ENCODE measurements around the gene KAZN. TPM values are rescaled to one million over a fixed set of nuclear protein-coding genes. Genes with fewer than 3 reads are reported as not detected.

The KAZN gene
- total RNA-seq, 2 donors from 2014 or later, result 1.1 to 2.2 TPM

DNA sequence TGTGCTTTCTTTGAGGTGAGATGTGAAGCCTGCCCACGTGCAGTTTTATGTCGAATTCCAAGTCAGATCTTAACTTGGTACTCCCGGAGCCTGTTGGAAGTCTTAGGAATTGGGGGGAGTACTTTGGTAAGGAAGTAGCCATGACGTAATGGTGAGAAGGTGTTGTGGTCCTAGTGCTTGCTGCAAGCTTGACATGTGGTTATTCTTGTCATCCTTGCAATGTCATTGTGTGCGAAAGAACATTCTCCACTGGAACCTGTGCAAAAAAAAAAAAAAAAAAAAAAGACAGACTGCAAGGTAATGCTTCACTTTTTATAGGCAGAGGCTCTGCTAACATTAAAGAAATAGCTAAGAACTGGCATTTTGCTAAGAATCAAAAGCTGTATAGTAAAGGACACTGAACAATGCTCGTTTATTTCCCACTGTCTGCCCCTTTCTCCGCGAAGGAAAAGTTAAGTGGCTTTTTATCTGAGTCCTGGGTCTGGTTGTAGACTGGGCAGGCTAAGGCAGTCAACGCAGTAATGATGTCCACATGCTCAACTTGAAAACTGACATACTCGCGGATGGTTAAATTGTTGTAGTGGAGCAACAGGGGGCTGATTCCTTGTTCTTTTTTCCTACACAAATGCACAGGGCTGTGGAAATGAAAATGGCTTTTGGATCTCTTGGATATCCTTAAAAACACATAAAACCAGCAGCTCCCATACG lies 2.1 kb downstream of the KAZN start:
- H3K36me3 Mint-ChIP-seq, result no peaks in the 10 kb centered on the region
- DNase-seq (ENCODE audit: low spot score in 2 of 2) (no peak), ATAC-seq (no peak)
- no peaks in the 10 kb centered on the region for H3K9me3 Mint-ChIP-seq
- H3K27ac Mint-ChIP-seq, result no peak overlapping the region

GRCh38 chr1:14602136-14602535 lies 3.7 kb downstream of the KAZN start:
- H3K9me3 Mint-ChIP-seq, result no peaks in the 10 kb centered on the region
- no peak overlapping the region for H3K27ac Mint-ChIP-seq
- ATAC-seq, result no peak
- no peaks in the 10 kb centered on the region for H3K36me3 Mint-ChIP-seq
- no peak for DNase-seq (ENCODE audit: low spot score in 2 of 2)

DNA sequence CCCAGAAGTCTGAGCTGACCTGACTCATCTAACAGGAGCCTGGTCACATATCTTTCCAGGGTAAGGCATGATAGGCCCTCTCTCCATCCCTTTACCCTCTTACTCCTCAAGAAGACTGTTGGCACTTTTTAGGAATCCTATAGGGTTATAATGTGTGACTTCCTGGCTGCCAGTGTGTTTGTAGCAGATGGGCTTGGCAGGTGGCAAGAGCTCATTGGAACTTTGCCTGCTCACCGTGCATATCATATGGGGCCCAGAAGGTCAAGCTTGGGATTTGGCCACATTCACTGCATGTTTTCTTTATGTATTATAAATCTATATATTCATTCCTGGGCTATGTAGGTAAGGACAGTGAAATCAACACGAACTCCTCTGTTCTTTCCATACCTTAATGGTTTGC lies 5.2 kb downstream of the KAZN start:
- ATAC-seq (no peak), DNase-seq (ENCODE audit: low spot score in 2 of 2) (no peak)
- H3K9me3 Mint-ChIP-seq, result no peaks in the 10 kb centered on the region
- no peaks in the 10 kb centered on the region for H3K36me3 Mint-ChIP-seq
- no peak overlapping the region for H3K27ac Mint-ChIP-seq

- Mint-ChIP-seq H3K27ac (no peak overlapping the region), H3K36me3 (no peaks in the 10 kb centered on the region), H3K9me3 (no peaks in the 10 kb centered on the region)
- no peak for ATAC-seq
- DNase-seq (ENCODE audit: low spot score in 2 of 2), result no peak
Measured at GRCh38 chr1:14604414-14604813, 5.9 kb downstream of the KAZN start.

GRCh38 chr1:14605945-14606344 lies 7.5 kb downstream of the KAZN start:
- no peak overlapping the region for H3K27ac Mint-ChIP-seq
- H3K36me3 Mint-ChIP-seq, result no peaks in the 10 kb centered on the region
- ATAC-seq (no peak), DNase-seq (ENCODE audit: low spot score in 2 of 2) (no peak)
- peaks cover 0 to 2% of the 10 kb centered on the region in 2 donors for H3K9me3 Mint-ChIP-seq

DNA sequence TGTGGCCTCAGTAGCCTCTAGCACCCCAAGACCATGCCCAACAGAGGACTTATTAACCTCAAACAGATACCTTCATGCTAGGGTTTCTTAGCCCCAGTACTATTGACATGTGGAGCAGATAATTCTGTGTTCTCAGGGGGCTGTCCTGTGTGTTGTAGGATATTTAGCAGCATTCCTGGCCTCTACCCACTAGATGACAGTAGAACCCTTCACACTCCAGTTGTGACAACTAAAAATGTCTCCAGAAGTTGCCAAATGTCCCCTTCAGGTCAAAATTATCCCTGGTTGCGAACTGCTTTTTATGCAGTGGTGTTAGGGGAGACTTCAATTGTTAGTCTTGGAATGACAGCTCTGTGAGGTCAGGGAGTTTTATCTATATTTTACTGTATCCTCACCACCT lies 8.1 kb downstream of the KAZN start:
- H3K27ac Mint-ChIP-seq, result no peak overlapping the region
- no peaks in the 10 kb centered on the region for H3K36me3 Mint-ChIP-seq
- ATAC-seq (no peak), DNase-seq (ENCODE audit: low spot score in 2 of 2) (no peak)
- H3K9me3 Mint-ChIP-seq, result peaks cover 0 to 2% of the 10 kb centered on the region in 2 donors

GRCh38 chr1:14607295-14607694 lies 8.8 kb downstream of the KAZN start:
- no peaks in the 10 kb centered on the region for H3K36me3 Mint-ChIP-seq
- DNase-seq (ENCODE audit: low spot score in 2 of 2), result no peak
- ATAC-seq, result no peak
- H3K9me3 Mint-ChIP-seq, result peaks cover 0 to 2% of the 10 kb centered on the region in 2 donors
- no peak overlapping the region for H3K27ac Mint-ChIP-seq

DNA sequence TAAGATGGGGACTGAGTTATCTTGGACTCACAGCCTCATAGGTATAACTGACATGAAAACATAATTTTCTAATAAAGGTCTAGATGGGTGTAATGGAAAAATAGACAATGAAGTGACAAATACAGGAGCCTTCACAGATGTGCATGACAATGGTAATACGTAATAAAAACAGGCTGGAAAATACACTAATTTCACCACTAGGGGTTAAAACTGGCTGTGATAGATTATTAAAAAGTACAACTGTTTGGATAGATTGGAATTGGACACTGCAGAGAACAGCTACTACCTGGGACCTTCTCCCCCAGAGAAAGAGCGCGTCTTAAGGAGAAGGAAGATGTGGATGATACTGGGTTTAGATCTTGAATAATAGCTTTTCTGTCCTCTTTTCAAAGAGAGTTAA lies 9.8 kb downstream of the KAZN start:
- Mint-ChIP-seq H3K9me3 (peaks cover 0 to 2% of the 10 kb centered on the region in 2 donors), H3K27ac (no peak overlapping the region), H3K36me3 (no peaks in the 10 kb centered on the region)
- no peak for ATAC-seq
- no peak for DNase-seq (ENCODE audit: low spot score in 2 of 2)

- Mint-ChIP-seq H3K9me3 (peaks cover 5 to 6% of the 10 kb centered on the region in 2 donors), H3K27ac (no peak overlapping the region), H3K36me3 (no peaks in the 10 kb centered on the region)
- ATAC-seq (no peak), DNase-seq (ENCODE audit: low spot score in 2 of 2) (no peak)
Measured at GRCh38 chr1:14610761-14611160, 12.3 kb downstream of the KAZN start.

DNA sequence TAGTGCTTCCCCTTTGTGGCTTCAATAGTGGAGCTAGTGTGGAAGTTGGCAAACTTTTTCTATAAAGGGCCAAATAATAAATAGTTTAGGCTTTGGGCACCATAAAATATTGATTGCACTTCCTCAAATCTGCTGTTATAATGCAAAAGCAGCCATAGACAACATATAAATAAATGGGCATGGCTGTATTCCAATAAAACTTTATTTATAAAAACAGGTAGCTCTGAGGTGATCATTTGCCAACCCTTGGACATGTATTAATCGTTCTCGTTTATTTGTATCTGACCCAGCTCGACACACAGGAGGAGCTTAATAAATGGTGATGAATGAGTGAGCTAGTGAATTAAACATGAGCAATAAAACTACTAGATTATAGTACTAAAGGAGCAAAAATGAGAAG lies 13.3 kb downstream of the KAZN start:
- peaks cover 5 to 6% of the 10 kb centered on the region in 2 donors for H3K9me3 Mint-ChIP-seq
- H3K36me3 Mint-ChIP-seq, result no peaks in the 10 kb centered on the region
- ATAC-seq, result no peak
- no peak for DNase-seq (ENCODE audit: low spot score in 2 of 2)
- no peak overlapping the region for H3K27ac Mint-ChIP-seq

DNA sequence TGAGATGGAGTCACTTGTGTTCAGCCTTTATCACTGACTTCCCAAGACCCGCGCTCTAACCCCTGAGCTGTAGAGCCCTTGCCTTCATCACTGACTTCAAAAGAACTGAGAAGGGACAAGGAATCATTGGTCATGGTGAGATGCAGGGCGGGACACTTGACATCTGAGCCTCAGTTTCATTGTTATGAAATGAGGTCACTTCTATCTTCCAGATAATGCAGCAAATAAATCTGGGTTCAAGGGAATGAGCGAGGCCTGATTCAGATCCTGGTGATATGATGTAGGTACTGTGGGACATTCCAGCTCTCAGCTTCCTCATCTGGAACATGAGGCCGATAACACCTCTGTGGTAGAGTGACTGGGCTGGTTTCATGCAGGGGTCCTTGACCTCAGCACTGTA lies 13.8 kb downstream of the KAZN start:
- no peaks in the 10 kb centered on the region for H3K36me3 Mint-ChIP-seq
- no peak overlapping the region for H3K27ac Mint-ChIP-seq
- DNase-seq (ENCODE audit: low spot score in 2 of 2) (no peak), ATAC-seq (no peak)
- peaks cover 5 to 6% of the 10 kb centered on the region in 2 donors for H3K9me3 Mint-ChIP-seq

GRCh38 chr1:14613926-14614325 lies 15.4 kb downstream of the KAZN start:
- peaks cover 0 to 6% of the 10 kb centered on the region in 2 donors for H3K36me3 Mint-ChIP-seq
- no peak overlapping the region for H3K27ac Mint-ChIP-seq
- DNase-seq (ENCODE audit: low spot score in 2 of 2), result no peak
- peaks cover 5 to 10% of the 10 kb centered on the region in 2 donors for H3K9me3 Mint-ChIP-seq
- no peak for ATAC-seq

- no peak overlapping the region for H3K27ac Mint-ChIP-seq
- DNase-seq (ENCODE audit: low spot score in 2 of 2) (no peak), ATAC-seq (no peak)
- peaks cover 0 to 6% of the 10 kb centered on the region in 2 donors for H3K36me3 Mint-ChIP-seq
- peaks cover 5 to 11% of the 10 kb centered on the region in 2 donors for H3K9me3 Mint-ChIP-seq
Measured at GRCh38 chr1:14614341-14614740, 15.9 kb downstream of the KAZN start.

GRCh38 chr1:14615549-14616218 lies 17.2 kb downstream of the KAZN start:
- no peak for DNase-seq (ENCODE audit: low spot score in 2 of 2)
- peaks cover 0 to 6% of the 10 kb centered on the region in 2 donors for H3K36me3 Mint-ChIP-seq
- no peak overlapping the region for H3K27ac Mint-ChIP-seq
- H3K9me3 Mint-ChIP-seq, result peaks cover 5 to 14% of the 10 kb centered on the region in 2 donors
- ATAC-seq, result no peak

- DNase-seq (ENCODE audit: low spot score in 2 of 2) (no peak), ATAC-seq (no peak)
- no peak overlapping the region for H3K27ac Mint-ChIP-seq
- peaks cover 0 to 6% of the 10 kb centered on the region in 2 donors for H3K36me3 Mint-ChIP-seq
- peaks cover 8 to 14% of the 10 kb centered on the region in 2 donors for H3K9me3 Mint-ChIP-seq
Measured at GRCh38 chr1:14616632-14617396, 18.3 kb downstream of the KAZN start.

DNA sequence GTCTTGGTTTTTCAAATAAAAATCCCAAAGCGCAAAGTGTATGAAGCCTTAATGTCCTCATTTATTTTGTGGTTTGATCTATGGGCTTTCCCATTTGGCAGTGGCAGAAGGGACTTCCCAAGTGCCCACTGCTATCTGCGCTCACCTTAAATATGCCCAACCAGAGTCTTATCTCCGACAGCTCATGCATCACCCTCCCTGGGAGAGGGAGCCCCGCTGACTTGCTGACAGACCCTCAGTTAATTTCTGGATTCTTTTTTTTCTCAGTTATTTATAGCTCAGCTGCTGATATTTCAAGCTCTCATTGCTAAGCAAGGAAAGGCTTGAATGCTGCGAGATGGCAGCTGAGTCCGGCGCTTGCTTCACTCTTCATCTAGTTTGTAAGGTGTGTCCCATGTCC lies 19.3 kb downstream of the KAZN start:
- H3K9me3 Mint-ChIP-seq, result peaks cover 9 to 14% of the 10 kb centered on the region in 2 donors
- peaks cover 0 to 6% of the 10 kb centered on the region in 2 donors for H3K36me3 Mint-ChIP-seq
- ATAC-seq (no peak), DNase-seq (ENCODE audit: low spot score in 2 of 2) (no peak)
- no peak overlapping the region for H3K27ac Mint-ChIP-seq

GRCh38 chr1:14620941-14621340 lies 22.5 kb downstream of the KAZN start:
- peaks cover 4 to 6% of the 10 kb centered on the region in 2 donors for H3K36me3 Mint-ChIP-seq
- H3K27ac Mint-ChIP-seq, result no peak overlapping the region

More at GRCh38 chr1:14620941-14621340, 22.5 kb downstream of the KAZN start:
- peaks cover 7 to 14% of the 10 kb centered on the region in 2 donors for H3K9me3 Mint-ChIP-seq
- DNase-seq (ENCODE audit: low spot score in 2 of 2), result no peak
- ATAC-seq, result no peak
